Measurements from ENCODE around the gene ATF4. TPM values are rescaled to one million over a fixed set of nuclear protein-coding genes. Genes with fewer than 3 reads are reported as not detected.

The ATF4 gene
- total and polyA plus RNA-seq, 2 donors (not counting 3 experiments of a cell fraction or from before 2014, with no cell fraction given) = 312 to 668 TPM

- ChIA-PET POLR2A (no interaction called here), CTCF (interaction anchor here (0.8 to 1.0 kb wide), 2 partner anchors 8 to 21 kb away, joined by 3 read pairs; no protein-coding TSS in a partner anchor)
- no peak overlapping the region for H3K4me2 ChIP-seq (ENCODE audit: insufficient read depth, low read length)
- dilution Hi-C loops (cut with MboI; ENCODE audit: extremely low pct_ligation_motif_present, low sequenced_read_pairs) = no loop called here
- H3K9me3 ChIP-seq (replicated peaks; ENCODE audit: control insufficient read depth, insufficient read depth, low read length) = no peaks in the 10 kb centered on the region
- H3K4me1 ChIP-seq (ENCODE audit: control insufficient read depth, extremely low read depth, insufficient read depth, low read length) = peaks cover 3% of the 10 kb centered on the region
- no peaks in the 10 kb centered on the region for H4K20me1 ChIP-seq (replicated peaks; ENCODE audit: control insufficient read depth, extremely low read depth, insufficient read depth, low read length)
- no peak overlapping the region for H2AFZ ChIP-seq (ENCODE audit: low read depth, low read length)
- no peak overlapping the region for H3K9ac ChIP-seq (replicated peaks; ENCODE audit: extremely low read depth, insufficient read depth, low read length)
- H3K27me3 ChIP-seq (ENCODE audit: control insufficient read depth in 2 of 2, insufficient read depth in 2 of 2, low read length in 2 of 2) = no peaks in the 10 kb centered on the region
- no TSS peak for BruUV-seq (replicated peaks)
- TF ChIP-seq MAX (IDR thresholded peaks at IDR 0.05; ENCODE audit: insufficient read depth, insufficient read length) (no peak), JUN (IDR thresholded peaks at IDR 0.05; ENCODE audit: borderline replicate concordance, insufficient read depth, insufficient read length, low read depth) (no peak), FOS (IDR thresholded peaks at IDR 0.05; ENCODE audit: borderline replicate concordance, insufficient read depth, low read length) (no peak), CTCF (IDR thresholded peaks at IDR 0.05; ENCODE audit: extremely low read depth in 1 of 2, insufficient read depth in 1 of 2, low read depth in 1 of 2, low read length in 2 of 2) (no peak), GATA2 (IDR thresholded peaks at IDR 0.05; ENCODE audit: insufficient read depth, insufficient read length, low read depth, low read length) (no peak), POLR2AphosphoS5 (IDR thresholded peaks at IDR 0.05; ENCODE audit: insufficient read depth, low read depth, low read length) (no peak), MYC (IDR thresholded peaks at IDR 0.05; ENCODE audit: low read depth, low read length) (no peak), EZH2 (IDR thresholded peaks at IDR 0.05; ENCODE audit: borderline replicate concordance, low read depth, low read length, severe bottlenecking) (no peak), POLR2A (IDR thresholded peaks at IDR 0.05; ENCODE audit: low read depth, low read length) (no peak)
- no peaks in the 10 kb centered on the region for H3K79me2 ChIP-seq (ENCODE audit: control insufficient read depth, insufficient read depth, low read length)
- intact Hi-C loops (cut with micrococcal nuclease) = no loop called here
- H3K36me3 ChIP-seq (ENCODE audit: control insufficient read depth in 2 of 2, extremely low read depth in 1 of 2, insufficient read depth in 2 of 2, low read length in 2 of 2) = no peaks in the 10 kb centered on the region
- no peak overlapping the region for H3K4me3 ChIP-seq (replicated peaks in 1 of 3; ENCODE audit: insufficient read depth in 1 of 3, low read depth in 1 of 3, low read length in 3 of 3)
- no peak overlapping the region for H3K27ac ChIP-seq (ENCODE audit: insufficient read depth, low read depth, low read length)
- H3K9me1 ChIP-seq (replicated peaks; ENCODE audit: control insufficient read depth, extremely low read depth, insufficient read depth, low read length) = no peaks in the 10 kb centered on the region
- DNase-seq (ENCODE audit: low read depth, low spot score) = no peak
- no peak for FAIRE-seq
These were observed 45.0 kb upstream of the ATF4 start for GRCh38 chr22:39475337-39475736.
